ENCODE results near the gene OVOL1. TPM values are rescaled to one million over a fixed set of nuclear protein-coding genes. Genes with fewer than 3 reads are reported as not detected.

OVOL1 gene
- total and polyA plus RNA-seq, 2 of the 13 experiments (the other 11 are each of a cell fraction or from before 2014, with no cell fraction given), result 0.01 TPM; not detected in 1

DNA sequence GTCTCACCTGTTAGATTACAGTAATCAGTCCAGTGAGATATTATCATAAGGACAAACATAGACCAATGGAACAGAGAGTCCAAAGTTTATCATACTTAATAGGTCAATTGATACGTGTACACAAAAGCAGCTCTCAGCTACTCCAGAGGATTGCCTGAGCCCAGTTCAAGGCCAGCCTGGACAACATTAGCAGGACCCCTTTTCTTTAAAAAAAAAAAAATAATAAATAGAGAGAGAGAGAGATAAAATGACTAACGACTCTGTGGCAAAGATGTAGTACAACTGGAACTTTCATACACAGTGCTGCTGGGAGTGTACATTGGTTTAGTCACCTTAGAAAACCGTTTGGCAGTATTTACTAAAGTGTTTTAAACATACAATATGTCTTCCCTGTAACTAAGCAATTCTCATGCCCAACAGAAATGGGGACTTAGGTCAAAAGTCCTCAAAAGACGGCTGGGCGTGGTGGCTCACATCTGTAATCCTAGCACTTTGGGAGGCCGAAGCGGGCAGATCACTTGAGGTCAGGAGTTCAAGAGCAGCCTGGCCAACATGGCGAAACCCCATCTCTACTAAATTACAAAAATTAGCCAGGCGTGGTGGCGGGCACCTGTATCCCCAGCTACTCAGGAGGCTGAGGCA lies 57.5 kb downstream of the OVOL1 start (continued):
- TF ChIP-seq ZEB1 (IDR thresholded peaks at IDR 0.05; ENCODE audit: insufficient replicate concordance, low read depth), result peak; percentile 0
- peak; percentile 90 for TF ChIP-seq RARA (CRISPR knock-in tag; IDR thresholded peaks at IDR 0.05)
- peak; percentile 68; the same call in 1 of the 2 replicates for TF ChIP-seq ZMYM3 (CRISPR knock-in tag; IDR thresholded peaks at IDR 0.05)
- TF ChIP-seq SP5 (CRISPR knock-in tag; IDR thresholded peaks at IDR 0.05; ENCODE audit: borderline replicate concordance, low read depth), result peak; percentile 38; the same call in 1 of the 2 replicates
- TF ChIP-seq TRAFD1 (CRISPR knock-in tag; IDR thresholded peaks at IDR 0.05; ENCODE audit: borderline replicate concordance), result no peak
- no peak for TF ChIP-seq ZNF615 (CRISPR knock-in tag; IDR thresholded peaks at IDR 0.05; ENCODE audit: borderline replicate concordance)
- TF ChIP-seq, protein P1, sequence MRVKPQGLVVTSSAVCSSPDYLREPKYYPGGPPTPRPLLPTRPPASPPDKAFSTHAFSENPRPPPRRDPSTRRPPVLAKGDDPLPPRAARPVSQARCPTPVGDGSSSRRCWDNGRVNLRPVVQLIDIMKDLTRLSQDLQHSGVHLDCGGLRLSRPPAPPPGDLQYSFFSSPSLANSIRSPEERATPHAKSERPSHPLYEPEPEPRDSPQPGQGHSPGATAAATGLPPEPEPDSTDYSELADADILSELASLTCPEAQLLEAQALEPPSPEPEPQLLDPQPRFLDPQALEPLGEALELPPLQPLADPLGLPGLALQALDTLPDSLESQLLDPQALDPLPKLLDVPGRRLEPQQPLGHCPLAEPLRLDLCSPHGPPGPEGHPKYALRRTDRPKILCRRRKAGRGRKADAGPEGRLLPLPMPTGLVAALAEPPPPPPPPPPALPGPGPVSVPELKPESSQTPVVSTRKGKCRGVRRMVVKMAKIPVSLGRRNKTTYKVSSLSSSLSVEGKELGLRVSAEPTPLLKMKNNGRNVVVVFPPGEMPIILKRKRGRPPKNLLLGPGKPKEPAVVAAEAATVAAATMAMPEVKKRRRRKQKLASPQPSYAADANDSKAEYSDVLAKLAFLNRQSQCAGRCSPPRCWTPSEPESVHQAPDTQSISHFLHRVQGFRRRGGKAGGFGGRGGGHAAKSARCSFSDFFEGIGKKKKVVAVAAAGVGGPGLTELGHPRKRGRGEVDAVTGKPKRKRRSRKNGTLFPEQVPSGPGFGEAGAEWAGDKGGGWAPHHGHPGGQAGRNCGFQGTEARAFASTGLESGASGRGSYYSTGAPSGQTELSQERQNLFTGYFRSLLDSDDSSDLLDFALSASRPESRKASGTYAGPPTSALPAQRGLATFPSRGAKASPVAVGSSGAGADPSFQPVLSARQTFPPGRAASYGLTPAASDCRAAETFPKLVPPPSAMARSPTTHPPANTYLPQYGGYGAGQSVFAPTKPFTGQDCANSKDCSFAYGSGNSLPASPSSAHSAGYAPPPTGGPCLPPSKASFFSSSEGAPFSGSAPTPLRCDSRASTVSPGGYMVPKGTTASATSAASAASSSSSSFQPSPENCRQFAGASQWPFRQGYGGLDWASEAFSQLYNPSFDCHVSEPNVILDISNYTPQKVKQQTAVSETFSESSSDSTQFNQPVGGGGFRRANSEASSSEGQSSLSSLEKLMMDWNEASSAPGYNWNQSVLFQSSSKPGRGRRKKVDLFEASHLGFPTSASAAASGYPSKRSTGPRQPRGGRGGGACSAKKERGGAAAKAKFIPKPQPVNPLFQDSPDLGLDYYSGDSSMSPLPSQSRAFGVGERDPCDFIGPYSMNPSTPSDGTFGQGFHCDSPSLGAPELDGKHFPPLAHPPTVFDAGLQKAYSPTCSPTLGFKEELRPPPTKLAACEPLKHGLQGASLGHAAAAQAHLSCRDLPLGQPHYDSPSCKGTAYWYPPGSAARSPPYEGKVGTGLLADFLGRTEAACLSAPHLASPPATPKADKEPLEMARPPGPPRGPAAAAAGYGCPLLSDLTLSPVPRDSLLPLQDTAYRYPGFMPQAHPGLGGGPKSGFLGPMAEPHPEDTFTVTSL (CRISPR knock-in tag; IDR thresholded peaks at IDR 0.05; ENCODE audit: borderline replicate concordance), result no peak
- TF ChIP-seq NFIC (IDR thresholded peaks at IDR 0.05; ENCODE audit: low read length), result peak; percentile 48; the same call in 1 of the 2 replicates
- no peak for TF ChIP-seq SP1 (IDR thresholded peaks at IDR 0.05)
- no peak for TF ChIP-seq SP1 (CRISPR knock-in tag; IDR thresholded peaks at IDR 0.05)
- TF ChIP-seq, protein P2, sequence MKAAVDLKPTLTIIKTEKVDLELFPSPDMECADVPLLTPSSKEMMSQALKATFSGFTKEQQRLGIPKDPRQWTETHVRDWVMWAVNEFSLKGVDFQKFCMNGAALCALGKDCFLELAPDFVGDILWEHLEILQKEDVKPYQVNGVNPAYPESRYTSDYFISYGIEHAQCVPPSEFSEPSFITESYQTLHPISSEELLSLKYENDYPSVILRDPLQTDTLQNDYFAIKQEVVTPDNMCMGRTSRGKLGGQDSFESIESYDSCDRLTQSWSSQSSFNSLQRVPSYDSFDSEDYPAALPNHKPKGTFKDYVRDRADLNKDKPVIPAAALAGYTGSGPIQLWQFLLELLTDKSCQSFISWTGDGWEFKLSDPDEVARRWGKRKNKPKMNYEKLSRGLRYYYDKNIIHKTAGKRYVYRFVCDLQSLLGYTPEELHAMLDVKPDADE (CRISPR knock-in tag; IDR thresholded peaks at IDR 0.05), result no peak
- TF ChIP-seq, protein P3, sequence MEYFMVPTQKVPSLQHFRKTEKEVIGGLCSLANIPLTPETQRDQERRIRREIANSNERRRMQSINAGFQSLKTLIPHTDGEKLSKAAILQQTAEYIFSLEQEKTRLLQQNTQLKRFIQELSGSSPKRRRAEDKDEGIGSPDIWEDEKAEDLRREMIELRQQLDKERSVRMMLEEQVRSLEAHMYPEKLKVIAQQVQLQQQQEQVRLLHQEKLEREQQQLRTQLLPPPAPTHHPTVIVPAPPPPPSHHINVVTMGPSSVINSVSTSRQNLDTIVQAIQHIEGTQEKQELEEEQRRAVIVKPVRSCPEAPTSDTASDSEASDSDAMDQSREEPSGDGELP (IDR thresholded peaks at IDR 0.05; ENCODE audit: borderline replicate concordance, low read depth), result 0 out of 2 replicates have a peak, but pooled peaks have one; percentile 34
- TF ChIP-seq, protein P4, sequence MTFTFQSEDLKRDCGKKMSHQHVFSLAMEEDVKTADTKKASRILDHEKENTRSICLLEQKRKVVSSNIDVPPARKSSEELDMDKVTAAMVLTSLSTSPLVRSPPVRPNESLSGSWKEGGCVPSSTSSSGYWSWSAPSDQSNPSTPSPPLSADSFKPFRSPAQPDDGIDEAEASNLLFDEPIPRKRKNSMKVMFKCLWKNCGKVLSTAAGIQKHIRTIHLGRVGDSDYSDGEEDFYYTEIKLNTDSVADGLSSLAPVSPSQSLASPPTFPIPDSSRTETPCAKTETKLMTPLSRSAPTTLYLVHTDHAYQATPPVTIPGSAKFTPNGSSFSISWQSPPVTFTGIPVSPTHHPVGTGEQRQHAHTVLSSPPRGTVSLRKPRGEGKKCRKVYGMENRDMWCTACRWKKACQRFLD (CRISPR knock-in tag; IDR thresholded peaks at IDR 0.05; ENCODE audit: borderline replicate concordance), result no peak
- no peak for TF ChIP-seq ZNF383 (CRISPR knock-in tag; IDR thresholded peaks at IDR 0.05; ENCODE audit: borderline replicate concordance)
- no peak for TF ChIP-seq ZNF552 (CRISPR knock-in tag; IDR thresholded peaks at IDR 0.05; ENCODE audit: borderline replicate concordance)
- peak; percentile 54; the same call in 1 of the 2 replicates for TF ChIP-seq NR2F6 (IDR thresholded peaks at IDR 0.05)
- peak; percentile 31; the same call in 1 of the 2 replicates for TF ChIP-seq NR2F6 (CRISPR knock-in tag; IDR thresholded peaks at IDR 0.05)
- no peak for TF ChIP-seq ZNF496 (CRISPR knock-in tag; IDR thresholded peaks at IDR 0.05; ENCODE audit: insufficient replicate concordance)
- peak; percentile 39; the same call in 1 of the 2 replicates for TF ChIP-seq FOXJ3 (CRISPR knock-in tag; IDR thresholded peaks at IDR 0.05; ENCODE audit: borderline replicate concordance)

All from HepG2 (cell line).